Subcutaneous abdominal adipose tissue (tissue), 5 donors: ENCODE measurements around the gene RIF1.
"Not testable (repeated sequence)": the region's sequence is repeated elsewhere in the genome, so short reads cannot be mapped to it uniquely, and the experiment has no call there.

Experiments
- H3K27ac ChIP-seq: one replicate; pipeline ENCODE4 v1.7.0; 2013; ENCODE audit warnings: low read depth, mild to moderate bottlenecking, inconsistent platforms, low read length, moderate library complexity
- H3K27me3 ChIP-seq, 5 donors: one replicate each; pipeline ENCODE4 v1.7.0; 2013; ENCODE audit warnings: low read length in 5 of 5, inconsistent platforms in 1 of 5; ENCODE audit not compliant: control insufficient read depth in 5 of 5, insufficient read depth in 4 of 5
- H3K36me3 ChIP-seq, 5 donors: one replicate each; pipeline ENCODE4 v1.7.0; 2013; ENCODE audit warnings: low read length in 5 of 5; ENCODE audit not compliant: control insufficient read depth in 5 of 5, insufficient read depth in 5 of 5
- H3K4me1 ChIP-seq, 5 donors: one replicate each; pipeline ENCODE4 v1.7.0; 2013; ENCODE audit warnings: low read length in 5 of 5, mild to moderate bottlenecking in 3 of 5, moderate library complexity in 1 of 5; ENCODE audit not compliant: control insufficient read depth in 5 of 5, insufficient read depth in 5 of 5
- H3K4me3 ChIP-seq, 5 donors: one replicate each; pipeline ENCODE4 v1.7.0; 2013; ENCODE audit warnings: low read length in 5 of 5, low read depth in 1 of 5
- H3K9ac ChIP-seq, 5 donors: one replicate each; pipeline ENCODE4 v1.7.0; 2013; ENCODE audit warnings: low read length in 5 of 5, mild to moderate bottlenecking in 4 of 5, moderate library complexity in 3 of 5
- H3K9me3 ChIP-seq, 5 donors: one replicate each; pipeline ENCODE4 v1.7.0; 2013; ENCODE audit warnings: low read length in 5 of 5; ENCODE audit not compliant: control insufficient read depth in 5 of 5
- donor health status: healthy.
- donor health status: healthy.
- donor health status: healthy.
- donor health status: healthy.
- donor health status: healthy.

RIF1 gene

GRCh38 chr2:151417650-151418049, 7.9 kb downstream of the RIF1 start:
- Histone ChIP-seq H3K36me3 (peaks cover 42 to 66% (median 59%) of the 10 kb centered on the region in 5 donors), H3K9me3 (no peaks in the 10 kb centered on the region), H3K9ac (no peak overlapping the region)

GRCh38 chr2:151421681-151422080, 12.0 kb downstream of the RIF1 start:
- not testable (repeated sequence) for H3K9me3 ChIP-seq, H3K27ac ChIP-seq, H3K9ac ChIP-seq, H3K4me3 ChIP-seq, H3K4me1 ChIP-seq, H3K27me3 ChIP-seq
- H3K36me3 ChIP-seq, result peaks cover 40 to 64% (median 50%) of the 10 kb centered on the region in 5 donors

More at GRCh38 chr2:151417650-151418049, 7.9 kb downstream of the RIF1 start:
- Histone ChIP-seq H3K4me1 (no peaks in the 10 kb centered on the region), H3K4me3 (no peak overlapping the region), H3K27me3 (no peaks in the 10 kb centered on the region), H3K27ac (no peak overlapping the region)

- Histone ChIP-seq H3K27ac (no peak overlapping the region), H3K27me3 (no peaks in the 10 kb centered on the region), H3K9ac (no peak overlapping the region), H3K36me3 (peaks cover 27 to 51% (median 38%) of the 10 kb centered on the region in 5 donors), H3K9me3 (no peaks in the 10 kb centered on the region), H3K4me3 (no peak overlapping the region), H3K4me1 (peaks cover 0 to 5% (median 0%) of the 10 kb centered on the region in 5 donors)
Observed at GRCh38 chr2:151422917-151423439, 13.3 kb downstream of the RIF1 start.

- Histone ChIP-seq H3K9ac (no peak overlapping the region), H3K36me3 (peaks cover 31 to 49% (median 33%) of the 10 kb centered on the region in 5 donors), H3K9me3 (no peaks in the 10 kb centered on the region), H3K4me3 (no peak overlapping the region), H3K27me3 (no peaks in the 10 kb centered on the region), H3K27ac (no peak overlapping the region), H3K4me1 (peaks cover 0 to 5% (median 0%) of the 10 kb centered on the region in 5 donors)
Observed at GRCh38 chr2:151423760-151424159, 14.1 kb downstream of the RIF1 start.

- Histone ChIP-seq H3K4me3 (no peak overlapping the region), H3K9me3 (no peaks in the 10 kb centered on the region), H3K9ac (no peak overlapping the region), H3K4me1 (no peaks in the 10 kb centered on the region), H3K27ac (no peak overlapping the region), H3K36me3 (peaks cover 33 to 69% (median 56%) of the 10 kb centered on the region in 5 donors), H3K27me3 (no peaks in the 10 kb centered on the region)
Observed at GRCh38 chr2:151437630-151438029, 27.9 kb downstream of the RIF1 start.

GRCh38 chr2:151438506-151438905, 28.8 kb downstream of the RIF1 start:
- H3K27me3 ChIP-seq, result no peaks in the 10 kb centered on the region
- peaks cover 27 to 70% (median 50%) of the 10 kb centered on the region in 5 donors for H3K36me3 ChIP-seq
- no peak overlapping the region for H3K27ac ChIP-seq
- no peaks in the 10 kb centered on the region for H3K4me1 ChIP-seq
- H3K4me3 ChIP-seq, result no peak overlapping the region
- no peak overlapping the region for H3K9ac ChIP-seq
- no peaks in the 10 kb centered on the region for H3K9me3 ChIP-seq

- Histone ChIP-seq H3K27ac (no peak overlapping the region), H3K9me3 (no peaks in the 10 kb centered on the region), H3K4me1 (no peaks in the 10 kb centered on the region), H3K9ac (no peak overlapping the region), H3K4me3 (no peak overlapping the region), H3K27me3 (no peaks in the 10 kb centered on the region), H3K36me3 (peaks cover 31 to 72% (median 48%) of the 10 kb centered on the region in 5 donors)
Observed at GRCh38 chr2:151439127-151439526, 29.4 kb downstream of the RIF1 start.

GRCh38 chr2:151459358-151459757, 49.7 kb downstream of the RIF1 start:
- peaks cover 44 to 75% (median 50%) of the 10 kb centered on the region in 5 donors for H3K36me3 ChIP-seq
- H3K9ac ChIP-seq, result no peak overlapping the region
- no peak overlapping the region for H3K4me3 ChIP-seq
- H3K9me3 ChIP-seq, result no peaks in the 10 kb centered on the region
- peaks cover 0 to 7% (median 0%) of the 10 kb centered on the region in 5 donors for H3K4me1 ChIP-seq
- H3K27ac ChIP-seq, result no peak overlapping the region
- H3K27me3 ChIP-seq, result no peaks in the 10 kb centered on the region

- Histone ChIP-seq H3K9ac (no peak overlapping the region), H3K4me3 (no peak overlapping the region), H3K4me1 (no peaks in the 10 kb centered on the region), H3K9me3 (no peaks in the 10 kb centered on the region), H3K27me3 (no peaks in the 10 kb centered on the region), H3K36me3 (peaks cover 61 to 86% (median 79%) of the 10 kb centered on the region in 5 donors), H3K27ac (no peak overlapping the region)
Observed at GRCh38 chr2:151465771-151466170, 56.1 kb downstream of the RIF1 start.

GRCh38 chr2:151470556-151470955, 60.9 kb downstream of the RIF1 start:
- Histone ChIP-seq H3K36me3 (peaks cover 45 to 66% (median 52%) of the 10 kb centered on the region in 5 donors), H3K4me3 (no peak overlapping the region), H3K27ac (no peak overlapping the region)

More at GRCh38 chr2:151470556-151470955, 60.9 kb downstream of the RIF1 start:
- H3K9me3 ChIP-seq, result no peaks in the 10 kb centered on the region
- H3K9ac ChIP-seq, result no peak overlapping the region
- H3K27me3 ChIP-seq, result no peaks in the 10 kb centered on the region
- peaks cover 0 to 6% (median 0%) of the 10 kb centered on the region in 5 donors for H3K4me1 ChIP-seq
